OCI-LY3 (cell line): ENCODE measurements around the gene MASP1.

Experiments used
- H2AFZ ChIP-seq: fragments of 200-600, 300-600 bp; shearing (Covaris generic); 2 replicates; pipeline ENCODE4 v1.6.0; 2014; ENCODE audit warnings: antibody characterized with exemption, low read depth, low read length
- H3K27ac ChIP-seq: fragments of 200-600, 300-600 bp; sonication (generic); 2 replicates; pipeline ENCODE4 v1.5.1; 2014; ENCODE audit warnings: mild to moderate bottlenecking, low read length, moderate library complexity, mixed read lengths
- H3K27me3 ChIP-seq: fragments of 200-600, 300-600 bp; sonication (generic); 2 replicates; pipeline ENCODE4 v1.6.1; 2014; ENCODE audit warnings: low read depth, low read length, mixed read lengths
- H3K36me3 ChIP-seq: fragments of 200-600, 300-600 bp; sonication (generic); replicated peaks from 2 replicates; pipeline ENCODE3; 2014; ENCODE audit warnings: low read depth, low read length, mixed read lengths
- H3K4me1 ChIP-seq: fragments of 300-600, 200-600 bp; sonication (generic); 2 replicates; pipeline ENCODE4 v1.6.1; 2014; ENCODE audit warnings: low read length, mixed read lengths
- H3K4me2 ChIP-seq: fragments of 200-600, 300-600 bp; sonication (generic); 2 replicates; pipeline ENCODE4 v1.6.1; 2014; ENCODE audit warnings: low read length, mixed read lengths
- H3K4me3 ChIP-seq: fragments of 300-600, 200-600 bp; sonication (generic); 2 replicates; pipeline ENCODE4 v1.5.1; 2014; ENCODE audit warnings: antibody characterized with exemption, mild to moderate bottlenecking, low read length, moderate library complexity
- H3K79me2 ChIP-seq: fragments of 300-600, 200-600 bp; shearing (Covaris generic); 2 replicates; pipeline ENCODE4 v1.6.1; 2014; ENCODE audit warnings: mild to moderate bottlenecking, low read length, mixed read lengths
- H3K9ac ChIP-seq: fragments of 300-600, 200-600 bp; shearing (Covaris generic); 2 replicates; pipeline ENCODE4 v1.6.0; 2014; ENCODE audit warnings: mild to moderate bottlenecking, low read length, moderate library complexity
- H3K9me3 ChIP-seq: fragments of 200-600, 300-600 bp; shearing (Covaris generic); 2 replicates; pipeline ENCODE4 v1.6.1; 2014; ENCODE audit warnings: low read length, mixed read lengths; ENCODE audit not compliant: insufficient read depth
- H4K20me1 ChIP-seq: fragments of 200-600, 300-600 bp; sonication (generic); 2 replicates; pipeline ENCODE4 v1.6.1; 2016; ENCODE audit warnings: low read length, mixed read lengths; ENCODE audit not compliant: insufficient read depth
- CTCF ChIP-seq: fragments of 200-600, 300-600 bp; sonication (generic); IDR thresholded peaks from 2 replicates; pipeline ENCODE4 v1.5.1; 2014; ENCODE audit warnings: antibody characterized with exemption, low read length, low read depth
- EZH2phosphoT487 ChIP-seq: fragments of 200-600 bp; shearing (Covaris generic); IDR thresholded peaks from 2 replicates; pipeline ENCODE4 v1.6.1; 2018; ENCODE audit warnings: antibody characterized with exemption, mixed run types, low read depth

MASP1 gene

GRCh38 chr3:187191271-187191670 is 100.3 kb downstream of the MASP1 start:
- no peak overlapping the region for H3K4me2 ChIP-seq
- H3K36me3 ChIP-seq, result no peaks in the 10 kb centered on the region
- H3K27ac ChIP-seq, result no peak overlapping the region
- no peaks in the 10 kb centered on the region for H4K20me1 ChIP-seq
- H3K27me3 ChIP-seq, result peaks cover 28% of the 10 kb centered on the region
- H3K79me2 ChIP-seq, result no peaks in the 10 kb centered on the region
- H3K9me3 ChIP-seq, result no peaks in the 10 kb centered on the region
- no peak overlapping the region for H2AFZ ChIP-seq
- TF ChIP-seq EZH2phosphoT487 (no peak), CTCF (no peak)
- H3K4me1 ChIP-seq, result peaks cover 10% of the 10 kb centered on the region; the same call in 1 of the 2 replicates
- H3K4me3 ChIP-seq, result no peak overlapping the region
- no peak overlapping the region for H3K9ac ChIP-seq

GRCh38 chr3:187188931-187189330 is 102.6 kb downstream of the MASP1 start:
- Histone ChIP-seq H3K27ac (no peak overlapping the region), H3K4me3 (no peak overlapping the region), H4K20me1 (no peaks in the 10 kb centered on the region), H3K79me2 (no peaks in the 10 kb centered on the region), H2AFZ (no peak overlapping the region), H3K36me3 (no peaks in the 10 kb centered on the region), H3K4me2 (no peak overlapping the region), H3K4me1 (peaks cover 10% of the 10 kb centered on the region), H3K9me3 (no peaks in the 10 kb centered on the region), H3K27me3 (peaks cover 28% of the 10 kb centered on the region), H3K9ac (no peak overlapping the region)
- TF ChIP-seq CTCF, result no peak

GRCh38 chr3:187186801-187187421 is 104.6 kb downstream of the MASP1 start:
- Histone ChIP-seq H3K9me3 (no peaks in the 10 kb centered on the region), H3K36me3 (no peaks in the 10 kb centered on the region), H3K4me1 (peaks cover 18% of the 10 kb centered on the region), H3K4me2 (no peak overlapping the region), H4K20me1 (no peaks in the 10 kb centered on the region), H3K27ac (no peak overlapping the region), H3K79me2 (no peaks in the 10 kb centered on the region), H2AFZ (no peak overlapping the region), H3K9ac (no peak overlapping the region), H3K4me3 (no peak overlapping the region), H3K27me3 (peaks cover 20% of the 10 kb centered on the region)
- TF ChIP-seq EZH2phosphoT487 (no peak), CTCF (no peak)

- Histone ChIP-seq H2AFZ (0 out of 2 replicates have a peak overlapping the region, but pooled peaks have one; percentile 15), H3K9me3 (no peaks in the 10 kb centered on the region), H3K9ac (no peak overlapping the region), H3K79me2 (no peaks in the 10 kb centered on the region), H3K4me3 (no peak overlapping the region), H3K27me3 (peaks cover 20% of the 10 kb centered on the region), H3K4me1 (peaks cover 18% of the 10 kb centered on the region), H3K27ac (no peak overlapping the region), H3K4me2 (no peak overlapping the region), H4K20me1 (no peaks in the 10 kb centered on the region), H3K36me3 (no peaks in the 10 kb centered on the region)
- TF ChIP-seq EZH2phosphoT487, result no peak
- TF ChIP-seq CTCF, result no peak
Observed at GRCh38 chr3:187186375-187186774, 105.2 kb downstream of the MASP1 start.
